MCF 10A (cell line): ENCODE measurements around the gene RSRP1. TPM values are rescaled to one million over a fixed set of nuclear protein-coding genes. Genes with fewer than 3 reads are reported as not detected.
A peak's percentile ranks its signal among the peaks of the same experiment; 100 is the strongest.

Source experiments
- BruUV-seq: library from RNA; stranded (reverse); fragments of 400-500 nt; replicated peaks from 2 replicates; lab custom pipeline; 2021; lab: Mats Ljungman, UMichigan
- CTCF ChIA-PET: fragments of 300-600 bp; sonication (Branson Sonifier 250); formaldehyde crosslinking; extraction: SDS; loops from one replicate; lab custom pipeline; 2021; ENCODE audit warnings: antibody characterized with exemption, inconsistent platforms; lab: Yijun Ruan, JAX
- POLR2A ChIA-PET: fragments of 300-600, 350-650 bp; sonication (Branson Sonifier 250); formaldehyde crosslinking; extraction: SDS; loops from one replicate; lab custom pipeline; 2020; ENCODE audit warnings: antibody characterized with exemption, inconsistent platforms; lab: Yijun Ruan, JAX
- DNase-seq: peaks from one replicate; pipeline ENCODE4 v3.0.0-alpha.2; 2018; ENCODE audit not compliant: unreplicated experiment
- H3K27ac Mint-ChIP-seq: one replicate; pipeline ENCODE4 v1.8.0; 2022; ENCODE audit warnings: mild to moderate bottlenecking, low read depth, mixed read lengths; ENCODE audit not compliant: unreplicated experiment
- H3K27me3 Mint-ChIP-seq: one replicate; pipeline ENCODE4 v1.8.0; 2022; ENCODE audit warnings: mixed read lengths; ENCODE audit not compliant: insufficient read depth, unreplicated experiment
- H3K36me3 Mint-ChIP-seq: one replicate; pipeline ENCODE4 v1.8.0; 2022; ENCODE audit warnings: mild to moderate bottlenecking, moderate library complexity, mixed read lengths; ENCODE audit not compliant: insufficient read depth, unreplicated experiment
- H3K4me1 Mint-ChIP-seq: one replicate; pipeline ENCODE4 v1.8.0; 2022; ENCODE audit warnings: mixed read lengths; ENCODE audit not compliant: insufficient read depth, unreplicated experiment
- H3K4me3 Mint-ChIP-seq: one replicate; pipeline ENCODE4 v1.8.0; 2022; ENCODE audit warnings: mild to moderate bottlenecking, moderate library complexity, mixed read lengths; ENCODE audit not compliant: unreplicated experiment
- H3K9me3 Mint-ChIP-seq: one replicate; pipeline ENCODE4 v1.8.0; 2022; ENCODE audit warnings: mixed read lengths; ENCODE audit not compliant: unreplicated experiment
- CTCF ChIP-seq: fragments of 200-600 bp; IDR thresholded peaks from one replicate; pipeline ENCODE4 v1.8.0; 2022; ENCODE audit warnings: antibody characterized with exemption, mild to moderate bottlenecking; ENCODE audit not compliant: unreplicated experiment
- intact Hi-C: fragments of 100-400 bp; cut with micrococcal nuclease; formaldehyde crosslinking; loops from 2 replicates; pipeline ENCODE4 v1.14.1; 2022
- total RNA-seq: library from RNA; stranded (reverse); gene quantifications from 2 replicates; pipeline ENCODE4 v1.2.3, GENCODE V29; 2022

The RSRP1 gene
- total RNA-seq, 1 experiment from 2014 or later, result 77.2 TPM

DNA sequence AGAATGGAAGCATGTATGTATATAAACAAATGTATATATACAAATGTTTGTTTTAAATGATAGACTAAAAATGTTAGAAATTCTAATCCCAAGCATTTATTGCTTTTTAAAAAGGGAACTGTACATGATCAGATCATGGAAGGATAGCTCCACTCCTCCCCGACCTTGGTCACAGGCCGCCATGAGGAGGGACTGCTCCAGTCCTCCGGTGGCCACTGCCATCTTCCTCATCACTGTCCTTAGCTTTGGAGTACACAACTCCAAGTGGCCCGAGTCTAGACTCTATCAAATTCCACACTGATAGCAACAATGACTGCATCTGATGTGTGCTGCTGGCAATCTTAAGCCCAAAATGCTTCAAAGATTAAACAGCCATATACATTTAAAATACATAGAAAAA is 24.6 kb downstream of the RSRP1 start:
- Mint-ChIP-seq H3K27me3 (no peaks in the 10 kb centered on the region), H3K36me3 (peaks cover 82% of the 10 kb centered on the region), H3K4me3 (no peak overlapping the region), H3K4me1 (no peaks in the 10 kb centered on the region), H3K9me3 (no peaks in the 10 kb centered on the region), H3K27ac (no peak overlapping the region)
- POLR2A ChIA-PET, result interaction anchor here (0.9 to 1.3 kb wide), 2 partner anchors 10 to 12 kb away, joined by 3 to 8 read pairs; partner anchors contain the start of gene SYF2
- no peak for DNase-seq
- CTCF ChIA-PET, result interaction anchor here (0.6 to 0.7 kb wide), 2 partner anchors 39 to 186 kb away, joined by 3 read pairs; no protein-coding TSS in a partner anchor
- intact Hi-C loops, result no loop called here
- TSS peak; percentile 67 for BruUV-seq
- TF ChIP-seq CTCF, result no peak

DNA sequence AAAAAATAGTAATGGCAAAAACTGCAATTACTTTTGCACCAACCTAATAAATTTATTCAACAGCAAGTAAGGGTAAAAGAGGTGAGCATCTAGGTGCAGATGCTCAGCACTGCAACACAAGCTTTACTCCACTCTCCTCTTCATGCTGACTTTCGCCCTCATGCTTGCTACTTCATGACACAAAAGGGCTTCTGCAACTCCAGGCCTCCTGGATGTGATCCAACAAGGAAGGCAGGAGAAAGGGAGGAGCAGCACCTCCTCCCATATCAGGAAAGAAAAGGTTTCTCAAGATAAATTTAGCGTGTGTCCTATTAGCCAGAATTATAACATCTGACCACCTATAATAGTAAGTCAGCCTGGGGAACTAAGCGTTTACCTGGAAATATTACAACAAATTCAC is 26.6 kb downstream of the RSRP1 start:
- no TSS peak for BruUV-seq
- CTCF ChIA-PET, result interaction anchor here (0.8 kb wide), 1 partner anchor 255 kb away, joined by 3 read pairs; no protein-coding TSS in a partner anchor
- no peaks in the 10 kb centered on the region for H3K4me1 Mint-ChIP-seq

GRCh38 chr1:25219661-25220251 is 27.5 kb downstream of the RSRP1 start:
- intact Hi-C loops, result no loop called here
- Mint-ChIP-seq H3K4me3 (no peak overlapping the region), H3K4me1 (no peaks in the 10 kb centered on the region), H3K36me3 (peaks cover 53% of the 10 kb centered on the region), H3K27ac (no peak overlapping the region), H3K27me3 (no peaks in the 10 kb centered on the region), H3K9me3 (no peaks in the 10 kb centered on the region)
- no peak for TF ChIP-seq CTCF
- POLR2A ChIA-PET, result interaction anchor here (0.6 to 1.5 kb wide), 2 partner anchors 9 to 31 kb away, joined by 3 to 7 read pairs; no protein-coding TSS in a partner anchor
- CTCF ChIA-PET, result interaction anchor here (0.8 kb wide), 1 partner anchor 256 kb away, joined by 3 read pairs; no protein-coding TSS in a partner anchor
- no peak for DNase-seq
- BruUV-seq, result no TSS peak

More for the DNA sequence above, 26.6 kb downstream of the RSRP1 start:
- DNase-seq, result no peak
- no peak for TF ChIP-seq CTCF
- H3K4me3 Mint-ChIP-seq, result no peak overlapping the region
- POLR2A ChIA-PET, result interaction anchor here (0.8 kb wide), 1 partner anchor 12 kb away, joined by 3 read pairs; the partner anchor contains the start of gene SYF2
- intact Hi-C loops, result no loop called here
- peaks cover 62% of the 10 kb centered on the region for H3K36me3 Mint-ChIP-seq
- H3K27ac Mint-ChIP-seq, result no peak overlapping the region
- no peaks in the 10 kb centered on the region for H3K27me3 Mint-ChIP-seq
- no peaks in the 10 kb centered on the region for H3K9me3 Mint-ChIP-seq

DNA sequence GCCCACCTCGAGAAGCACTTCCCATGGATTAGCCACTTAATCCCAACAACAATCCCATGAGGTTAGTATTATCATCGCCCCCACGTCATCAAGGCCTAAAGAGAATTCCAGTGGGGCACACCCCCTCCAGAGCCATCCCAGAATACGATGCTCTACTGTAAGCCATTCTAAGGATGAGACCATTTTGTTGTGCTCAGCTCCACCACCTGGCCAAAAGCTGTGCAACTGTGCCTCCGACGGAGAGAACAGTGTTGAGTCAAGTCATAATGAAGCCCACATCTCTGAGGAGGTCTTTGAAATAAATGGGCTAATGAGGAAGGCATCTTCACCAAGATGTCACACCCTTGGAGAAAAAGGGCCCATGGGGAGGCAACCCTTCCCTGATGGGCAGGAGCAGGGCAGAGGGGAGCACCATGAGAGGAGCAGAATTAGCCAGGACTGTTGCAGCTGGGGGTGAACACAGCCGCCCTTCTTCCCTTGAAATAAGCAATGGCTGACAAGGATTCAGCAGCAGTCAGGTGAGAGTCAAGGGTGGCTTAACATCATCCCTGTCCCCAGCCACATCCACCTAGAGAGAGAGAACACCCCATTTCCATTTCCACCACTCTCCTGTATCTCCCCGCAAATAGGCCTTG is 29.5 kb downstream of the RSRP1 start:
- intact Hi-C loops, result no loop called here
- no peak for DNase-seq
- no peak overlapping the region for H3K27ac Mint-ChIP-seq
- no peaks in the 10 kb centered on the region for H3K27me3 Mint-ChIP-seq
- H3K9me3 Mint-ChIP-seq, result no peaks in the 10 kb centered on the region
- no peaks in the 10 kb centered on the region for H3K4me1 Mint-ChIP-seq
- ChIA-PET CTCF (interaction anchor here (0.6 kb wide), 1 partner anchor 556 kb away, joined by 3 read pairs; no protein-coding TSS in a partner anchor), POLR2A (interaction anchor here (0.7 kb wide), 1 partner anchor 21 kb away, joined by 3 read pairs; no protein-coding TSS in a partner anchor)
- no peak overlapping the region for H3K4me3 Mint-ChIP-seq
- peaks cover 33% of the 10 kb centered on the region for H3K36me3 Mint-ChIP-seq
- no TSS peak for BruUV-seq
- no peak for TF ChIP-seq CTCF
